ENCODE results near the gene EPHA4.

DNA sequence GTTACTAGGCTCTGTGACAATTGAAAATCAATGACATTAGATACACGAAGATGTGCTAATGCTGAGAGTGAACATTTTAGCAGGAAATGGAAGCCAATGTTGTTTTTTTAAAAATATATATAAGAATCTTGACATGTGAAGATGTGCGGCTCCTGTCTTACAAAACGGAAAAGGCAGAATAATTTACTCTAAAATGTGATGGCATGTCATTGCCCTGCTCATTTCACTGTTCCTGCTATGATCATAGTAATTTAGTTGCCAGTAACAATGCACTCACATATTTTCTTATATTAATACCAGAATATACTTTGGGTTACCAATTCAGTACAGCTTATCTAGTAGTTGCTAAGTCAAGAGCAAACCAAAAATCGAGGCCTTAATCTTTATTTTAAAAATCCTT is 10.3 kb downstream of the EPHA4 start:
- TF ChIP-seq, protein P1, sequence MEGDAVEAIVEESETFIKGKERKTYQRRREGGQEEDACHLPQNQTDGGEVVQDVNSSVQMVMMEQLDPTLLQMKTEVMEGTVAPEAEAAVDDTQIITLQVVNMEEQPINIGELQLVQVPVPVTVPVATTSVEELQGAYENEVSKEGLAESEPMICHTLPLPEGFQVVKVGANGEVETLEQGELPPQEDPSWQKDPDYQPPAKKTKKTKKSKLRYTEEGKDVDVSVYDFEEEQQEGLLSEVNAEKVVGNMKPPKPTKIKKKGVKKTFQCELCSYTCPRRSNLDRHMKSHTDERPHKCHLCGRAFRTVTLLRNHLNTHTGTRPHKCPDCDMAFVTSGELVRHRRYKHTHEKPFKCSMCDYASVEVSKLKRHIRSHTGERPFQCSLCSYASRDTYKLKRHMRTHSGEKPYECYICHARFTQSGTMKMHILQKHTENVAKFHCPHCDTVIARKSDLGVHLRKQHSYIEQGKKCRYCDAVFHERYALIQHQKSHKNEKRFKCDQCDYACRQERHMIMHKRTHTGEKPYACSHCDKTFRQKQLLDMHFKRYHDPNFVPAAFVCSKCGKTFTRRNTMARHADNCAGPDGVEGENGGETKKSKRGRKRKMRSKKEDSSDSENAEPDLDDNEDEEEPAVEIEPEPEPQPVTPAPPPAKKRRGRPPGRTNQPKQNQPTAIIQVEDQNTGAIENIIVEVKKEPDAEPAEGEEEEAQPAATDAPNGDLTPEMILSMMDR (IDR thresholded peaks at IDR 0.05; ENCODE audit: insufficient read depth, low read depth, low read length) = no peak
- TF ChIP-seq EZH2 (IDR thresholded peaks at IDR 0.05; ENCODE audit: insufficient read depth, low read length) = no peak
